Forelimb muscle (tissue), 1 donor: ENCODE results near the gene TPCN1. TPM values are rescaled to one million over a fixed set of nuclear protein-coding genes. Genes with fewer than 3 reads are reported as not detected.

ENCODE experiments used
- DNase-seq: peaks from one replicate; pipeline ENCODE4 v3.0.0-alpha.2; 2013; ENCODE audit warnings: low read depth
- polyA plus RNA-seq: library from polyadenylated mRNA; unstranded; fragments of 120-200 nt; gene quantifications from one replicate; pipeline ENCODE4 v1.2.1, GENCODE V29; 2013; ENCODE audit not compliant: insufficient read length

The TPCN1 gene
- polyA plus RNA-seq, 1 donor = 36.9 TPM

GRCh38 chr12:113333877-113334785, 112.9 kb downstream of the TPCN1 start:
- DNase-seq = no peak

DNA sequence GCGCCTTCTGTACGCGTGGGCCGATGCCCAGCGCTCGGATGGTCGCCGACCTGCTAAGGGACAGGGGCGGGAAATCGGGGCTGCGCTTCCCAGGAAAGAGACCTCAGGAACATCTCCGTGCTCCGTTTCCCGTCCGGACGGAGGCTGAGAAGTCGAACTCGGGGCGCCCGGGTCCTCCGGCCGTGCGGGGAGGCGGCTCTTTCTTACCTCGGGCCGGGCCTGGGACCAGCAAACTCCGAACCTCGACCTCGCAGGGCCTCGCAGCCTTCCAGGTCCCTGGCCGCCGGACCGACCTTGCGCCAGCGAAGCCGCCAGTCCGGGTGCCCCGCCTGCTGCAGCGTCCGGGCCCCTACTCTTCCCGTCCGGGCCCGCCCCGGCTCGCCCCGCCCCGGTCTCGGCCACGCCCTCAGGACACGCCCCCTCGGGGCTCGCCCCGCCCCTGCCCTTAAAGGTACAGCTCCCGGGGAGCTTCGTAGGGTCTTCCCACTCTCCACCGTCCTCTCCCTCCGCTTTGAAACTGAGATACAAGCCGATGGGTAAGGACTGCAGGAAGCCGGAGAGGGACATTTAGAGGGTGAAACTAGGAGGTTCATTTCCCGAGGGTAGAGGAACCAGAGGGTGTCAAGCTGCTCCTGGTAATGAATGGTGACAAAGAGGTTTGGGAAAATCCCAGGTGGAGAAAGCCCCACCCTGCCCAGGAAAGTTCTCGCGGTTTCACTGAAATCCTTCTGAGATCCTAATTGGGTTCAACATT, 113.7 kb downstream of the TPCN1 start, which contains the start of gene SLC8B1:
Gene SLC8B1 (minus strand): TSS at position 324 of the 754 bp plus-strand sequence. CDS start 2,231 bp downstream, outside the sequence.
- no peak for DNase-seq

- no peak for DNase-seq
Measured at GRCh38 chr12:113339540-113339939, 118.3 kb downstream of the TPCN1 start.

DNA sequence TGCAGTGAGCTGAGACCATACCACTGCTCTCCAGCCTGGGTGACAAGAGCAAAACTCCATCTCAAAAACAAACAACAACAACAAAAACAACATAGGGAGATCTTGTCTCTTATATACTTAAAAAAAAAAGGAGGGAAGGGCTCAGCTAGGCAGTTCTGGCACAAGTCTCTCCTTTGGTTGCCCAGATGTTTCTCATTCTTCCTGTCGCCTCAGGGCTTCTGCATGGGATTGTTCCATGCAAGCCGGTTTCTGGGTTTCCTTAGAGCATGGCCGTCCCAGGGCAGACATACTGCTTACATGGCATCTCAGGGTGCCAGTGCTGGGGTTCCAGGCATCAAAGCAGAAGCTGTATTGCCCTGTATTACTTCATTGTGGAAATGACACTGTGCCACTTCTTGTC, 118.8 kb downstream of the TPCN1 start:
- no peak for DNase-seq

GRCh38 chr12:113341535-113341934, 120.3 kb downstream of the TPCN1 start:
- no peak for DNase-seq

- DNase-seq = no peak
Measured at GRCh38 chr12:113345318-113345717, 124.1 kb downstream of the TPCN1 start.

GRCh38 chr12:113346353-113346752, 125.1 kb downstream of the TPCN1 start:
- no peak for DNase-seq

GRCh38 chr12:113347107-113347506, 125.8 kb downstream of the TPCN1 start:
- DNase-seq = no peak

GRCh38 chr12:113347892-113348291, 126.6 kb downstream of the TPCN1 start:
- no peak for DNase-seq

Other genes with a start within 250 kb of the TPCN1 start
- gene OAS2, start 242.9 kb upstream of the TPCN1 start, polyA plus RNA-seq = 2.1 TPM
- 5.2 TPM for gene DTX1, start 164.7 kb upstream of the TPCN1 start, polyA plus RNA-seq
- gene RASAL1, start 85.7 kb upstream of the TPCN1 start, polyA plus RNA-seq = not detected
- 0.13 TPM for gene CFAP73, start 71.7 kb upstream of the TPCN1 start, polyA plus RNA-seq
- 64.8 TPM for gene DDX54, start 36.0 kb upstream of the TPCN1 start, polyA plus RNA-seq
- gene RITA1, start 35.7 kb upstream of the TPCN1 start, polyA plus RNA-seq = 10.4 TPM
- gene SLC8B1, start 113.6 kb downstream of the TPCN1 start, polyA plus RNA-seq = 16.2 TPM
- 12.6 TPM for gene PLBD2, start 137.1 kb downstream of the TPCN1 start, polyA plus RNA-seq
- gene SDS, start 182.4 kb downstream of the TPCN1 start, polyA plus RNA-seq = 0.20 TPM
- 1.3 TPM for gene SDSL, start 200.9 kb downstream of the TPCN1 start, polyA plus RNA-seq